AG08396 (cell line): ENCODE results near the gene ZC3H4.
"Not testable (repeated sequence)": the region's sequence is repeated elsewhere in the genome, so short reads cannot be mapped to it uniquely, and the experiment has no call there.

Experiments used
- DNase-seq: peaks from one replicate; pipeline ENCODE4 v3.0.0; 2012; ENCODE audit warnings: low spot score, mixed read lengths

ZC3H4 gene

DNA sequence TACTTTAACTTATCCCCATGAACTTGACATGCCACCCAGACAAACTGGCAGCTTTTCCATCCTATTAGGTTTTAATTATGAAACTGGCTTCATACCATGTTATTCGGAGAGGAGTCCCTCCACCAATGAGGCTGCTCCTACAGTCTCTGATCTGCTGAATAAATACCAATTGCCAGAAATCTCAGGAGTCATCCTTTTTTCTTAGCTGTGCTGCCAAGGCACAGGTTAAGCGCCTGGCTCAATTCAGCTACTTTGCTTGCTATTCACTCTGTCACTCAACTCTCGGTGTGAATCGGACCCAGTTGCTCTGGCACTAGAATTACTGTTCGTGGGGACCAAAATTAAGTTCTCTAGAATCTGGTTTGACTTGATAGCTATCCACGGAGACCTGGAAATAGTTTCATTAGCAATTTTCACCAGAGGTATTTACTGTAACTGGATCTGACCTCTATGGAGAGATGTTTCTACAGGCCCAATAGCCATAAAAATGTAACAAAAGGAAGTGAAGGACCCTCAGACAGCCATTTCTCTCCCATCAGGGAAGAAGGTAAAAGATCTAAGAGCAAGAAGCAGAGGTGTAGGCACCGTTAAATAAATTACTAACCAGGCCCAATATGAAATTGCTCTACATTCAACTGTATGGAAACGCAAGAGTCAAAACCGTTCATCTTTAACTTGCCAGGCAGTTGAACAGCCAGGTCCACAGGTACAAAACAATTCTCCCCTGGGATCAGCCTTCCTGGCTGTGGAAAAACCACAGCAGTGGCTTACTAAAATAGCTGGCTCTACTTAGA is 5.4 kb downstream of the ZC3H4 start:
- peak; percentile 31 for DNase-seq

DNA sequence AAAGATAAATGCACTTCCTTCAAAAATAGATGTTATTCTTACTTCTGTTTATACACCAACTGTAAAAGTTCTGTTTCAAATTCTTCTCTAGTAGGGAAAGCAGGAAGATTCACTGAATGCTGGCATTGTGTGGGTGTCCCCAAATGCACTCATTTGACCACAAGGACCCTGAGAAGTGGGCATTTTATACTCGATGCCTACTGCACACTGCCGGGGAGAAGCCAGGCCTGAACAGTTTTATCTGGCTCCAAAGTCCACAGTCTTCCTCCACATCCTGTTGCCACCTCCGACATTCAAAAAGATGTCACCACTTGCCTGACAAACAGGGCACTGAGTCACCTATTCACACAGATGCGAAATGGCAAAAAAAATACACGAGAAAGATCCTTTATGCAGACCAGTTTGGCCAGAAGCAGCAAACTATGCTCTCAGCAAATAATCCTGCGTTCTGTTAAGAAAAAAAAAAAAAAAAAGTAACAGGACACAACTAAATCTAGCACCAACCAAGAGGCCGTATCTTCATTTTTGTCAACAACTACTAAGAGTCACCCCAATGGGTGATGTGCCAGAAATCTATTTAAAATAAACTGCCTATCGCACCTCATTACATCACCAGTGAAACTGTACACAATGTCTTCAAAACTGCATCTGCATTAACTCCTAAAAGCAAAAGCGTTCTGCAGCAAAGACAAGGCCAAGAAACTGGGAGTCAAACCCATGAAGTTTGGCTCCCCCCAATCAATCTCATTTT is 6.2 kb downstream of the ZC3H4 start:
- peak; percentile 5 for DNase-seq

DNA sequence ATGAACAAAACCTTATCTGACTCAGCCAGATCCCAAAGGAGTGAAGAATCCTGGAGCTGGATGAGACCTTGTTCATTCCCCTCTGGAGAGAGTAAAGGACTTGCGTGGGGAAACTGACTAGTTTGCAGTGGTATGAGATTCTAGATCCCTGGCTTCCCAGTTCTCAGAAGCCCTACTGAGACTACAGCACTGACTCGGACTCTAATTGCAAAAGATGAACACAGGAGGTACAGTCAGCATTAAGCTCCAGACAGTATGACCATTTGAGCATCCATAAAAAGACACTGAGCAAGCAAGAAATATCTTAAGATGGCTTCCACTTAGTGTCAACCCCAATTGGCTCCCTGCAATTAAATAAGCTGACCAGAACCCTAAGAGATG is 6.8 kb downstream of the ZC3H4 start:
- no peak for DNase-seq

DNA sequence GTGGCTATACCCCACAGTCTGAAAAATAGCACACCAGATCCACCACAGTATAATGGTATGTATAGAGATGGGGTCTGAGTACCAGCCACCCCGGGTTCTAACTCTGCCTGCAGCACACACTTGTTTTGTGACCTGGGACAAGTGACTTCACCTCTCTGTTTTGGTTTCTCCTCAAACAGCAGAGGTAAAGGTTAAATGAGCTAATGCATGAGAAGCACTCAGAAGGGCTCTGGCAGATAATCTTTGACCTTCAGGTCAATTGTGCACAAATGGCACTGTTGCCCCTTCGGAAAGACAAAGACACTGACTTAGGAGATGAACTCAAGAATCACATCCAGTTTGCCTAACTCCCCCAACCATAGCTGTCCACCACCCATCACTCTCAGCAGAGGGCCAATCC is 7.7 kb downstream of the ZC3H4 start:
- no peak for DNase-seq

DNA sequence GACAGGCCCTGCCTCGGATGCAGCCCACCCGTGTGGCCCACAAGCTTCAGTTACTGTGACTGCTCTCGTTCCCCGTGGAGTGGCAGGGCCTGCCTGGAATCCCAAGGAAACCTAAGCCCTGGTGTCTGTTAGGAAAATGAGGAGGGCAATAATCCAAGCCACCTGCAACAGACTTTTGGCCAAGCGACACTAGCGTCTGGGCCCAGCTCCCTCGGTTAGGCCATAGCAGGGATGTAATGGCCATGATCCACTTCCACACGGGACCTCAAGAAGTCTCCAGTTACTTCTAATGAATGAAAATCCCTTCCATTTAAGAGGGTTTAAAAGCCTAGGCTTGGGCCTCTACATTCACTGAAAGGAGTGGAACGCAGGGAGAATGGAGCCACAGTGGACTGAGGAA is 8.9 kb downstream of the ZC3H4 start:
- no peak for DNase-seq

DNA sequence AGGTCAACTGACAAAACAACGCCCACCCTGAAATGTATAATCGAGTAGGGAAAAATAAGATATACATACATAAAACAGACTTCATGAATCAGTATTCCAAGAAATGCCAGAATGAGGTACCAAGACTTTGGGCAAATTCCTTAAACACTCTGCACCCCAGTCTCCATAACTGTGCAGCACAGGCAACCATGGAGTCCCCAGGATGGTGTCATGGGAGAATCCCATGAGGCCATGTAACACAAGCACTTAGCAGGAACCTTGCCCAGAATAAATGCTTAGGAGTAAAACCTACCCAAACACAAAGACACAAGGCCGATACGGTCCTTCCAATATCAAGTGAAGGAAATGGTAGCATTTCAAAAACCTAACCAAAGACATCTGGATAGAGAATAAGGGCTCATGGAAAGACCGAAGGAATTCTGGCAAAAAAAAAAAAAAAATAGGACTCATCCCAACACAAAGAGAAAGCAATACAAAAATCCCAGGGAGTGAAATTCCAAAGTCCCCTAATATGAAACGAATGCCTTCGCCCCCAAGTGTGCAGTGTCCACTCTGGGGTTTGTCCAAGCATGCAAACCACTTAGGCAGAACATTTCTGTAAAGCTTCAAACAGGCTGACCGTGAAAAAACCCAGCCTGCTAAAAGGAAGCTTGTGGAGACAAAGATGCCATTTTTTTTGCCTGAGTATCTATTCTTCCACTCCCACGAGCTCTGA is 11.1 kb downstream of the ZC3H4 start:
- no peak for DNase-seq

DNA sequence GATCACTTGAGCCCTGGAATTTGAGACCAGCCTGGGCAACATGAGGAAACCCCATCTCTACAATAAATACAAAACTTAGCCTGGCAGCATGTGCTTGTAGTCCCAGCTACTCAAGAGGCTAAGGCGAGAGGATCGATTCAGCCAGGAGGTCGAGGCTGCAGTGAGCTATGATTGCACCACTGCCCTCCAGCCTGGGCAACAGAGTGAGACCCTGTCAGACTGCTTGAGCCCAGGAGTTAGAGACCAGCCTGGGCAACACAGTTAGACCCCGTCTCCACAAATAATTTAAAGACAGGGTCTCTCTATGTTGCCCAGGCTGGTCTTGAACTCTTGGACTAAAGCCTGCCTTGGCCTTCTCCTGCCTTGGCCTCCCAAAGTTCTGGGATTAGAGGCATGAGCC is 12.5 kb downstream of the ZC3H4 start:
- not testable (repeated sequence) for DNase-seq

DNA sequence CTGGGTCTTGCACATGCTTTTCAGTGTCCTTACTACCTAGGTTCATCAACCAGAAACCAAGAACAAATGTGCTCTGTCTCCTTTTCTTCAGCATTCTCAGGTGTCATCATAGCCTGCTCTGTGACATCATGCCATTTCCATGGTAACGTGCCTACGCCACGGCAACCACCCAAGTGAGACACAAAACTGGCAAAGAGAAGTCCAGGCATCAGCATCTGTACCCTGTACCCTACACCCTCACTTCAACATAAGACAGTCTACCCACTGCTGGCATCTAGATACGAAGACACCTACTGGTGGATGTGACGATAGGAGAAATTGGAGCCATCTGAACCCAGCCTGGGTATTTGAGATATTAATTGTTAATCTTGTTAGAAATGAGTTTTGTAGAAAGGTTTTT is 13.3 kb downstream of the ZC3H4 start:
- no peak for DNase-seq

DNA sequence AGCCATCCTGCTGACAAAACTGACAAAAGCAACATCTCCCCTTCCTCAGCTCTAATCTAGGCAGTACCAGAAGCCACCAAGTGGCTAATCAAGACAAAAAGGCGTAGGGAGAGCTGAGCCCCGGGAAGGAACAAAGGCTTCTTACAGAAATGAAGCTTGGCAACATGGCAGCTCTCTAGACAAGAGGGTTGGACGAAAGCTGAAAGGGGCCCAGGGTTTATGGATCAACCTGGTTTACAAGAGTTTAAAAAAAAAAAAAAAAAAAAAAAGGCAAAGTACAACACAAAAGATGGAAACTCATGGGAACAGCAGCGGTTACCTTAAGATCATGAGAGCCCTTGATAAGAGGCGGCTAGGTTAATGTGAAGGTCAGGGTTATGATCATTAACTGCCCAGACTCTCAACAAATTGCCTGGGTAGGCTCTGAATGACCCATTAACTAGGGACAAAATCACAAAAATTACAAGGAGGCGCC is 14.0 kb downstream of the ZC3H4 start:
- no peak for DNase-seq

DNA sequence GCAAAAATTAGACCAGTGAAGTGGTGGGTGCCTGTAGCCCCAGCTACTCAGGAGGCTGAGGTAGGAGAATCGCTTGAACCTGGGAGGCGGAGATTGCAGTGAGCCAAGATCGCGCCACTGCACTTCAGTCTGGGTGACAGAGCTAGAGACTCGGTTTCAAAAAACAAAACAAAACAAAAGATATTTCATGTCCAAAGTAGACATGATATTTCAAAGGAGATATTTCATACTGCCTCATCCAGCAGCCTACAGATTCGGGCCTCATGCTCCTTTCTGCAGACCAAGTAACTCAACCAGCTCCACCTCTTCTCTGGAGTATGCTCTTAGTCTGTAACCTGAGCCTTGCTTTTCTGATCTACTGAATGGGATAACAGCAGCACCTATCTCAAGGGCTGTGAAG is 15.0 kb downstream of the ZC3H4 start:
- DNase-seq, result no peak

DNA sequence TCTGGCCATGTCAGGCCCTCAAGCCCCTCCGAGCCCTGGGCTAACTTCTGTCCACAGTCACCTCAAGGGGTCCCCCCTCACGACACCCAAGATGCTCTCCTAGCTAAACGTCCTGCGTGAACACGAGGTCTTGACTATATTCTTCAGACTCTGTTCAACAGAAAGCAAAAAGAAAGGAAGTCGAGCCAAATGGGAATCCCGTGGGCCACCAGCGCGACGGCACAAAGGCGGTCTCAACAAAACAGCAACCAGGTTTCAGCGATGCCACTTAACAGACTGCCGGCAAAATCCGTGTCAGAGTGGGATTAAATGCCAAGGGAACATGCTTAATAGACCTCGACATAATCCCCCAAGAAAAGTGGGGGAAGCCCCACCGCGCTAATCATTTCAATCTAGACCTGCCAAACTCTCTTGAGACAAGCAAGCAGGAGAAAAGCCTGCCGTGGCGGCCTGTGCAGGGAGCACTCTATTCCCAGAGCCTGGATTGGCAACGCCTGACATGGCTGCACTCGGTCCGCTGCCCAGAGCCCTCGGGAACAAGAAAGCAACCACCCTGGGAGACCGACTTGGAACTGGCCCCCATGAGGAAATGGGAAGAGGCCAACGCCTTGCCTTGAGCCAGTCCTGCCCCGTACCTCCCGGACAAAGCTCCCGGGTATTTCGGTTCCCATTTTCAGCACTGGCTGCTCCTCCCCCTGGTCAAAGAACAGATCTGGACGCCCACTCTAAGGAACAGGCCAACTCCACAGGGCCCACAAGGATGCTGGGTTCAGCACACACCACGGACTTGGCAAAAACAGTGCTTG is 16.0 kb downstream of the ZC3H4 start:
- DNase-seq, result no peak

DNA sequence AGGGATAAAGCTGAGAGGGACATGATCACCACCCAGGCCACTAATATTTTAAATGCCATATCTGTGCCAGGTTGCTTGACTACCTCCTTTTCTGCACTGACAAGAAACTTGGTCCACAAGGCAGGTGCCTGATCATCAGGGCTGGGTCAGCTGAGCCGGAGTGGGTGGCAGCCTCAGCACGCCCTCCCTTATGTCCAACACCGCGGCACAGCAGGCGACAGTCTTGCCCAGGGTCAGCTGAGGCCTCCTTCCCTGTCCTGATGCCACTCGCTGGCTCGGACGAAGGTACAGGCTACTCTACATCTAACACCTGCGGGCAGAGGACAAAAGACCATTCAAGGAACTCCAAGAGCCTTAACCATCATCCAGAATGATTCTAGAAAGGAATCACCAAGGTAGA is 16.9 kb downstream of the ZC3H4 start:
- no peak for DNase-seq

DNA sequence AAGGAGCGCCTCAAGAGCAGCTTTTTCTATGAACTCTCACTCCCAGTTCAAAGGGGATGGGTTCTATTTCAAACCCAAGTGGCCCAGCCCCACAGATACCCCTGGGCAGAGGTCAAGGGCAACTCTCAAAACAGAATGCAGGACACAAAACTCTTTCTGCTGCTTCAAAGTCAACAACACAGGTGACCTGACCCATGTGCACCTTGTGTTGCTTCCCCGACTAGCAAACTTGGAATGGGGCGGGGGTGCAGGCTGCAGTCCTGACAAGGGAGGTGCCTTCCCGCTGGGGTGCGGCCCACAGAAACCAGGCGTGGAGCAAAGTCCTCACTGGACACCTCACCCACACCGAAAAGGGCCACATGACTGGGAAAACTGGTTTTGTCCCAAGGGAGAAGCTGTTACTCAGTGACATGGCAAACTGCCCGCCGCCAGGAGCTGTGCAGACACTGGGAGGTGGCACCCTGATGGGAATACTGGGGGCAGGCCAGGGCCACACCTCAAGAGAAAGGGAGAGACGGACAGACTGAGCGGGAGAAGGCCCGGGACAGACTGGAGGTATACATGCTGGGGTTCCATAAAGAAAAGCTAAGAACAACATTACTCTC is 17.4 kb downstream of the ZC3H4 start:
- DNase-seq, result no peak

DNA sequence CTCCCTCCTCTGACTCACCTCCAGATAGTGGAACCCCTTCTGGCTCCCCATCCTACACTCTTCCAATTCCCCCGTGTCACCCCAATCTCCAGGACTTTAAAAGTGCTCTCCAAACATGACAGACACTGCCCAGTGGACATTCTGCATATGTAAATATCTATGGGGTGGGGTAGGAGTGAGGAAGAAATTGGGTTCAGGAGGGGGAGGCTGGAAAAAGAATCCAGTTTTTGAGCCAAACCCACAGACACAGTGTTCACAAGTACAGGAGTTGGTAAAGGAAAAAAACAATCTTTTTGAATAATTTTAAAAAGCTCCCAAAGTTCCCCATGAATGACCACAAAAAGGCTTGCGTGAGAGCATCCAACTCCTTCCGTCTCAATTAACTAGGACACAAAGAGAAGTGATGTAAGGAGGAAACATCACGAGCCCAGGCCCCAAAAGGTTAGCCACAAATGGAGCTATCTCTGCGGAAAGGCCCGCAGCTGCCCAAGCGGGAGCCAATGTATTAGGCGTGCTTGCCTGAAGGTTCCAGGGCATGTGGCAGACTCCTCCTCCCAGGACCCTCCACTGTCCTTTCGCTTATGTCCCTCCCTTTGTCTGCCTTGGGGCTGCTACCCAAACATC is 18.0 kb downstream of the ZC3H4 start:
- DNase-seq, result no peak

DNA sequence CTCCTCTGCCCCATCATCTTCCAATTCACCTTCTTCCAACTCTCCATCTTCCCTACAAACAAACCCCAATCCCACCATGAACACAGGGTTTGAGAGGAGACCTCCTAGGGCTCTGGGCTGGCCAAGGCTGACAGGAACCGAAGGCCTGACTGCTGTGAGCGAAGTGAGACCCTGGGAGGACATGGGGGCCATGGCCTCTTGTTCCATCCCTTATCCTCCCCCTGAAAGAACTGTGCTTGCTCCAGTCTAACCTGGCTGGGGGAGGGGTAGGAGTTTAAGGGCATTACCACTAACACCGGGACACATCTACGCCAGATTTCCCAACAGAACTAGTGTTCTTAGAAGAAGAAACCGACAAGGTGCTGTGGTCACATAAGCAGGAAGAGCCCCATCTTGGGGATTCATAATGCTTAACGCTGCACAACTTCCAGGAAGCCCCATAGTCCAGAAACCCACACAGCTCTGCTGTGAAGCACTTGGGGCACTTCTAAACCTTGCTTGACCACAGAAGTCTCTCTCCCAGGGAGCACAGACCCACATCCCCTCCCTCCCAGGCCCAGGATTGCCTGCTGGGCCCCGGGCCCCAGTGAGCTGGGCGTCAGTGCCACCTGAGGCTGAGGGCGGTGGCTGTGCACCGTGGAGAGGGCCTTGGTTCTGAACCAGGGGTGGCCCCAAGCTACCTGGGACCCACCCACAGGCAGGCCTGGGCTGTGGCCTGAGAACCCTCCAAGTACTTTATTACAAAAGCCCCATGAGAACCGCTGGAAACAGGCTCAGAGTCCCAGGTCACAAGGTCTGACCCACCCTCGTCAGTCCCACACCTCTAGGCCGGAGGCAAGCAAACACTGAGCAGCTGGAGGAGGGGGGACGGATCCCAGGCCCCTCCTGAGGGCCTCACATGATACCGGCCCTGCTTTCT is 18.8 kb downstream of the ZC3H4 start:
- no peak for DNase-seq

DNA sequence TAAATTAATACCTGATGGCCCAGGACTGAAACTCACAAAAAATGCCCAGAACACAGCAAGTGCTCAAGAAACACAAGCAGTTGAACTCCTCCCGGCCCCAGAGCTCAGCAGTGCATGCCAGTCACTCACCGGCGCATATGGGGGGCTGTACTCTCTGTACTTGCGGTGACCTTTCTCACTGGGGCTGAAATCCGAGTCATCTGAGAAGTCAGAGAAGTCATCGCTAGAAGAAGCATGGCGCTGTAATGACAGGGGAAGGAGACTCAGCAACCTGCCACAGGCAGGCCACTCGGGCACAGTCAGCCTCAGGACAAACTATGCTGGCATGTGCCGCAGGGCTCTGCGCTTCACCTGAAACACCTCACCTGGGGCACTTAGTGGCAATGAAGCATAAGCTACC is 19.7 kb downstream of the ZC3H4 start:
- DNase-seq, result no peak

DNA sequence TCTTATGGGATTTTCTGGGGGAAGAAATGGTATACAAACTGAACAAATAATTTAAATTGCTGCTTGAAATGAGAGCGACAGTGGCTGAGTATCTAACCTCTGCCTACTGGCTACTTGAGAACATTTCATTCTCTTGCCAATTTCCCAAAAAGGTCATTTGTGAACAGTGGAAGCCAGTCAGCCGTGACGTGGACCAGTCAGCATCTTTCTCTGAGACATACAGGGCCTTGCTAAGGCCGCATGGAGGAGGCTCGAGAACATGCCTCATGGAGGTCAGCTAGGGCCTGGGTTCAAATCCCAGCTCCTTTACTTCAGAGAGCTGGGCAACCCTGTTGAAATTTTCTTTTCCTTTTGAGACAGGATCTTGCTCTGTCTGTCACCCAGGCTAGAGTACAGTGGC is 20.3 kb downstream of the ZC3H4 start:
- DNase-seq, result no peak

DNA sequence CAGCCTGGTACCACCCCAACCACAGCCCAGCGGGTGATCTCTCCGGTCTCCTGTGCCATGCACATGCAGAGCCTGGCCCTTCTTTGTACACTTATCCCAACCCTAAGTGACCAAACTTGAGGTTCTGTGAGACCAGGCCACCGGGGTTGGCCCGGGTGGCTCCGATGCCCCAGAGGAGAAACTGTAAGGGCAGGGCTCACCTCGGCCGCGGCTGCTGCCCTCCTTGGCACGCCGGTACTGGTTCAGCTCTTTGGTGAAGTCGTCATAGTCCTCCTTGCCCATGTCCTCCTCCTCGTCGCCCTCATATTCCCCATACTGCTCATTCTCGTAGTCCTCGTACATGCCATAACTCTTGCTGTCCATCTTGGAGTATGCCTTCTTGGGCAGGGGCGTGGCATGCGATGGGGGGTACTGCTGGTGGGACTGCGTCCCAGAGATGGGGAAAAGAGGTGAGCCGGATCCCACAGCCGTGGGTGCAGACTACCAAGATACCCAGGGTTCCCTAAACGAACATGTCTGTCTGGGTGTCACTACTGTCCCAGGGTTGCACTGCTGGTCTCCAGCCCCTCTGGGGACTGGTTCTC is 23.7 kb downstream of the ZC3H4 start:
- no peak for DNase-seq

DNA sequence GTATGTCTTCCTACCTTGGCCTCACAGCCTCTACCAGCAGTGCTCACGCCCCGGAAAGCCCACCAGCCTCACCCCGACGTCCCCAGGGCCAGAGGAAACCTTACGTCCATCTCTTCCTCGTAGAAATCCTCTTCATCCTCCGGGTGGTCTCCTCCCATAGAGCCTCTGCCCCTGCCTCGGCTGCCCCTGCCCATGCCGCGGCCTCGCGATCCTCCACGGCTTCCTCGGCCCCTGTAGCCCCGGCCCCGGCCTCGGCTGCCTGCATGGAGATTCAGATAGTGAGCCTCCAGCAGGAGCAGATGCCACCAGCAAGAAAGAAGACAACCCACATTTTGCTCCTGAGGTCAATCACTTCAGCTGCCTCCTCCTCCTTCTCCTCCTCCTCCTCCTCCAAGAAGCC is 27.3 kb downstream of the ZC3H4 start:
- no peak for DNase-seq
